Choroid plexus epithelial cell (primary cell): ENCODE measurements around the gene ASPN.

ENCODE experiments used
- DNase-seq: peaks from one replicate; pipeline ENCODE4 v3.0.0-alpha.2; 2010; ENCODE audit warnings: low read depth
- H3K4me3 ChIP-seq: 2 replicates; pipeline ENCODE4 v1.5.1; 2011; ENCODE audit warnings: low read depth, mild to moderate bottlenecking, control low read depth, low read length, moderate library complexity
- CTCF ChIP-seq: conservative IDR thresholded peaks from 2 replicates; pipeline ENCODE4 v1.5.1; 2011; ENCODE audit warnings: low read depth, mild to moderate bottlenecking, control low read depth, inconsistent platforms, low read length, moderate library complexity

The ASPN gene

DNA sequence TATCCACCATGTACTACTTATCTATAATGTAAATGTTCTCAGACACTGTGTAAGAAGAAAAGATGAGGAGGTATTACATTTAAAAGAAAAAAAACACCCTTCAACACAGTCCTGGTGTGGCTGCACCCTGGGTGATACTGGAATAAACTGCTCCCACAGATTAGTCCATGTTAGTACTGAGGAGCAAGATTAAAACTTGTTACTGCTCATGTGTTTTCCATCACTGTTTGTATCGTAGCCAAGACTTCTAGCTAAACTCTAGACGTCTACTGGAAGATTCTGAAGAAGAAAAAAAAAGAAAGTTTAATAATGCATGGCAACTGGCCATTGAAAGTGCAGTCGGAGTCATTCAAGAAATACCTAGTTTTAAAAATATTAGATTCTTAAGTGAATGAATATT is at the start of gene ASPN:
ASPN (minus strand) TSS at position 178 of the 400 bp plus-strand sequence.
- TF ChIP-seq CTCF = no peak
- no peak within 1 kb of the TSS for H3K4me3 ChIP-seq
- peak; percentile 71 for DNase-seq

- no peak overlapping the region for H3K4me3 ChIP-seq
- DNase-seq = no peak
- TF ChIP-seq CTCF = no peak
Measured at GRCh38 chr9:92530893-92531292, 48.6 kb upstream of the ASPN start.

GRCh38 chr9:92529124-92529523 is 46.8 kb upstream of the ASPN start:
- no peak for TF ChIP-seq CTCF
- DNase-seq = no peak
- H3K4me3 ChIP-seq = no peak overlapping the region

DNA sequence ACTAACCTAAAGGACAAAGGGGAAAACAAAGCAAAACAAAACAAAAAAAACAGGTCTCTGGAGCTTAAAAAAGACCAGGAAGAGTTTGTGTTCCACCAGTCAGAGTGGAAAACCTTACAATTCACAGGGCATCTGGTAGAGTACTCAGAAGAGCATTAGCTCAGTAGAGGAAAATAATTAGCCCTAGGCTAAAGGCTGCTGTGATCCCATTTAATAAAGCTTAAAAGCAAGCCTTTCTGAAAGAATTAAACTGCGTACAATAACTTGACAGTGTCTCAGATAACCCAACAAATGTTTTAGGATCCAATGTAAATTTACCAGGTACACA is 46.2 kb upstream of the ASPN start:
- no peak overlapping the region for H3K4me3 ChIP-seq
- no peak for TF ChIP-seq CTCF
- no peak for DNase-seq

- DNase-seq = no peak
- H3K4me3 ChIP-seq = no peak overlapping the region
- TF ChIP-seq CTCF = no peak
Measured at GRCh38 chr9:92527832-92528521, 45.7 kb upstream of the ASPN start.

DNA sequence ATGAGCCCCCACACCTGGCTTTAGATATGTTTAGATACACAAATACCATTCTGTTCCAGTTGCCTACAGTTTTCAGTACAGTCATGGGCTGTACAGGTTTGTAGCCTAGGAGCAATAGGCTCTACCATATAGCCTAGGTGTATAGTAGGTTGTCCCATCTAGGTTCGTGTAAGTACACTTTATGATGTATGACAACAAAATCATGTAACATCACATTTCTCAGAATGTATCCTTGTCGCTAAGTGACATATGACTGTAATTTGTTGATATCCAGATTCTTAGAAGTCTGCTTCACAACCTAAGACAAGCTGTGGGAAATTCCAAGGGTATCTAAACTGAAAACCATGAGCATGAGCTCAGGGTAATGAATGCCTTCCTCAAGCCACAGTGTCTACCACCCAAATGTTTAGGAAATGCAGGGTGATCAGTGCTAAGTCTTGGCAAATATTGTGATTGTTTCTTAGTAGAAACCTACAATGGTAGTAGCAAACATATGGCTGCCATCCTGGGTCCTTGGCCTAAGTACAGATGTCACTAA is 45.1 kb upstream of the ASPN start:
- TF ChIP-seq CTCF = no peak
- H3K4me3 ChIP-seq = no peak overlapping the region
- no peak for DNase-seq

DNA sequence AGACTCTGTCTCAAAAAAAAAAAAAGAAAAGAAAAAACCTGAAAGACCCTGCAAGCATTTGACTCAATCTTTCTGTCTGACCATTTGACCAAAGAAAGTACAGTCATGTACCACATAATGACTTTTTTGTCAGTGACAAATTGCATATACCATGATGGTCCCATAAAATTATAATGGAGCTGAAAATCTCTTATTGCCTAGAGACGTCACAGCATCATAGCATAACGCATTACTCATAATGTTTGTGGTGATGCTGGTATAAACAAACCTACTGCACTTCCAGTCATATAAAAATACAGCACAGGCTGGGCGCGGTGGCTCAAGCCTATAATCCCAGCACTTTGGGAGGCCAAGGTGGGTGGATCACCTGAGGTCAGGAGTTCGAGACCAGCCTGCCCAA is 43.0 kb upstream of the ASPN start:
- H3K4me3 ChIP-seq = no peak overlapping the region
- no peak for TF ChIP-seq CTCF
- no peak for DNase-seq
